Measurements from ENCODE around the gene UQCR10.

GRCh38 chr22:29811377-29811776 is 44.2 kb downstream of the UQCR10 start:
- TF ChIP-seq, protein P1, sequence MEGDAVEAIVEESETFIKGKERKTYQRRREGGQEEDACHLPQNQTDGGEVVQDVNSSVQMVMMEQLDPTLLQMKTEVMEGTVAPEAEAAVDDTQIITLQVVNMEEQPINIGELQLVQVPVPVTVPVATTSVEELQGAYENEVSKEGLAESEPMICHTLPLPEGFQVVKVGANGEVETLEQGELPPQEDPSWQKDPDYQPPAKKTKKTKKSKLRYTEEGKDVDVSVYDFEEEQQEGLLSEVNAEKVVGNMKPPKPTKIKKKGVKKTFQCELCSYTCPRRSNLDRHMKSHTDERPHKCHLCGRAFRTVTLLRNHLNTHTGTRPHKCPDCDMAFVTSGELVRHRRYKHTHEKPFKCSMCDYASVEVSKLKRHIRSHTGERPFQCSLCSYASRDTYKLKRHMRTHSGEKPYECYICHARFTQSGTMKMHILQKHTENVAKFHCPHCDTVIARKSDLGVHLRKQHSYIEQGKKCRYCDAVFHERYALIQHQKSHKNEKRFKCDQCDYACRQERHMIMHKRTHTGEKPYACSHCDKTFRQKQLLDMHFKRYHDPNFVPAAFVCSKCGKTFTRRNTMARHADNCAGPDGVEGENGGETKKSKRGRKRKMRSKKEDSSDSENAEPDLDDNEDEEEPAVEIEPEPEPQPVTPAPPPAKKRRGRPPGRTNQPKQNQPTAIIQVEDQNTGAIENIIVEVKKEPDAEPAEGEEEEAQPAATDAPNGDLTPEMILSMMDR (IDR thresholded peaks at IDR 0.05), result no peak
- peak in 1 of 3 donors; percentile 62 for TF ChIP-seq POLR2AphosphoS5 (IDR thresholded peaks at IDR 0.05)

All from stomach (tissue), 4 donors.